BJ (cell line): ENCODE data around the gene BRMS1. TPM values are rescaled to one million over a fixed set of nuclear protein-coding genes. Genes with fewer than 3 reads are reported as not detected.
"Not testable (repeated sequence)": the region's sequence is repeated elsewhere in the genome, so short reads cannot be mapped to it uniquely, and the experiment has no call there.

Experiments
- CTCF ChIA-PET: fragments of 350-600 bp; formaldehyde crosslinking; extraction: SDS; loops from one replicate; lab custom pipeline; 2021; ENCODE audit warnings: antibody characterized with exemption, inconsistent platforms; lab: Yijun Ruan, JAX
- POLR2A ChIA-PET: fragments of 300-600 bp; sonication (Branson Sonifier 250); formaldehyde crosslinking; extraction: SDS; loops from one replicate; lab custom pipeline; 2021; ENCODE audit warnings: antibody characterized with exemption; lab: Charles Lee
- DNase-seq: peaks from one replicate; pipeline ENCODE4 v3.0.0-alpha.2; 2011; ENCODE audit warnings: low read depth
- H3K27me3 ChIP-seq: 2 replicates; pipeline ENCODE4 v1.6.0; 2011; ENCODE audit warnings: low read length; ENCODE audit not compliant: control insufficient read depth, insufficient read depth
- H3K36me3 ChIP-seq: 2 replicates; pipeline ENCODE4 v1.5.1; 2011; ENCODE audit warnings: low read length; ENCODE audit not compliant: control insufficient read depth, insufficient read depth
- H3K4me3 ChIP-seq: 2 replicates; pipeline ENCODE4 v1.5.1; 2011; ENCODE audit warnings: low read depth, mild to moderate bottlenecking, control low read depth, low read length
- CTCF ChIP-seq: IDR thresholded peaks from 2 replicates; pipeline ENCODE4 v1.5.1; 2011; ENCODE audit warnings: low read depth, mild to moderate bottlenecking, control low read depth, inconsistent platforms, low read length, moderate library complexity; ENCODE audit not compliant: insufficient read depth
- polyA plus RNA-seq: library from polyadenylated mRNA; depleted of rRNA; stranded (reverse); fragments of >200 nt; gene quantifications from 2 replicates; pipeline ENCODE4 v1.2.3, GENCODE V29; 2011

BRMS1 gene
- polyA plus RNA-seq, 1 experiment, result 46.3 TPM

GRCh38 chr11:66325263-66325671 is 19.6 kb downstream of the BRMS1 start:
- DNase-seq, result no peak
- ChIA-PET CTCF (interaction anchor here (1.0 to 4.0 kb wide), 3 partner anchors 9 to 63 kb away, joined by 3 to 77 read pairs (median 9); no protein-coding TSS in a partner anchor), POLR2A (interaction anchor here (1.4 kb wide), 1 partner anchor 13 kb away, joined by 6 read pairs; no protein-coding TSS in a partner anchor)
- Histone ChIP-seq H3K27me3 (no peaks in the 10 kb centered on the region), H3K36me3 (no peaks in the 10 kb centered on the region), H3K4me3 (no peak overlapping the region)
- no peak for TF ChIP-seq CTCF

- Histone ChIP-seq H3K27me3 (no peaks in the 10 kb centered on the region), H3K36me3 (no peaks in the 10 kb centered on the region), H3K4me3 (no peak overlapping the region)
- DNase-seq, result no peak
- no peak for TF ChIP-seq CTCF
- CTCF ChIA-PET, result interaction anchor here (1.0 to 4.0 kb wide), 3 partner anchors 10 to 64 kb away, joined by 3 to 77 read pairs (median 9); no protein-coding TSS in a partner anchor
- POLR2A ChIA-PET, result interaction anchor here (1.4 kb wide), 1 partner anchor 12 kb away, joined by 6 read pairs; no protein-coding TSS in a partner anchor
Measured at GRCh38 chr11:66324664-66325063, 20.2 kb downstream of the BRMS1 start.

GRCh38 chr11:66323684-66324083 is 21.2 kb downstream of the BRMS1 start:
- no peak for DNase-seq
- Histone ChIP-seq H3K27me3 (no peaks in the 10 kb centered on the region), H3K36me3 (no peaks in the 10 kb centered on the region), H3K4me3 (no peak overlapping the region)
- TF ChIP-seq CTCF, result no peak
- CTCF ChIA-PET, result interaction anchor here (4.0 kb wide), 1 partner anchor 10 kb away, joined by 77 read pairs; no protein-coding TSS in a partner anchor
- POLR2A ChIA-PET, result no interaction called here

GRCh38 chr11:66322732-66323427 is 22.0 kb downstream of the BRMS1 start:
- DNase-seq, result no peak
- POLR2A ChIA-PET, result no interaction called here
- H3K4me3 ChIP-seq, result no peak overlapping the region
- H3K36me3 ChIP-seq, result no peaks in the 10 kb centered on the region
- CTCF ChIA-PET, result interaction anchor here (1.7 kb wide), 1 partner anchor 10 kb away, joined by 7 read pairs; no protein-coding TSS in a partner anchor
- TF ChIP-seq CTCF, result no peak
- no peaks in the 10 kb centered on the region for H3K27me3 ChIP-seq

GRCh38 chr11:66321606-66322005 is 23.3 kb downstream of the BRMS1 start:
- Histone ChIP-seq H3K27me3 (no peaks in the 10 kb centered on the region), H3K36me3 (no peaks in the 10 kb centered on the region), H3K4me3 (no peak overlapping the region)
- ChIA-PET CTCF (interaction anchor here (1.3 to 1.7 kb wide), 3 partner anchors 8 to 14 kb away, joined by 4 to 7 read pairs (median 4); partner anchors contain the start of gene RIN1), POLR2A (no interaction called here)
- no peak for DNase-seq
- TF ChIP-seq CTCF, result no peak

- H3K4me3 ChIP-seq, DNase-seq, H3K36me3 ChIP-seq, POLR2A ChIA-PET, CTCF ChIA-PET, H3K27me3 ChIP-seq: not testable (repeated sequence)
Measured at GRCh38 chr11:66320748-66321147, 24.2 kb downstream of the BRMS1 start.

GRCh38 chr11:66320289-66320688 is 24.6 kb downstream of the BRMS1 start:
- POLR2A ChIA-PET, CTCF ChIA-PET, H3K27me3 ChIP-seq, DNase-seq, H3K4me3 ChIP-seq, H3K36me3 ChIP-seq: not testable (repeated sequence)
